Neural progenitor cell (in vitro differentiated cells): ENCODE results near the gene GUCY2D. TPM values are rescaled to one million over a fixed set of nuclear protein-coding genes. Genes with fewer than 3 reads are reported as not detected.

Experiments used
- DNase-seq: peaks from one replicate; pipeline ENCODE4 v3.0.0-alpha.2; 2016; ENCODE audit warnings: low spot score
- H2AFZ ChIP-seq: fragments of 200-600 bp; sonication (generic); replicated peaks from 2 replicates; pipeline ENCODE4 v1.6.1; 2016; ENCODE audit warnings: antibody characterized with exemption
- H3F3A ChIP-seq: fragments of 200-600 bp; sonication (generic); 2 replicates; pipeline ENCODE4 v1.6.1; 2016; ENCODE audit warnings: antibody characterized with exemption, low read depth
- H3K27ac ChIP-seq: fragments of 200-600 bp; sonication (generic); 2 replicates; pipeline ENCODE4 v1.5.1; 2016; ENCODE audit warnings: mild to moderate bottlenecking
- H3K27me3 ChIP-seq: fragments of 200-600 bp; sonication (generic); 2 replicates; pipeline ENCODE4 v1.6.1; 2016; ENCODE audit warnings: mild to moderate bottlenecking, moderate library complexity
- H3K36me3 ChIP-seq: fragments of 200-600 bp; sonication (generic); 2 replicates; pipeline ENCODE4 v1.5.1; 2016
- H3K4me1 ChIP-seq: fragments of 200-600 bp; sonication (generic); 2 replicates; pipeline ENCODE4 v1.6.1; 2016; ENCODE audit warnings: mixed run types
- H3K4me2 ChIP-seq: fragments of 200-600 bp; sonication (generic); 2 replicates; pipeline ENCODE4 v1.6.1; 2016
- H3K4me3 ChIP-seq: fragments of 200-600 bp; sonication (generic); 2 replicates; pipeline ENCODE4 v1.5.1; 2016
- H3K79me2 ChIP-seq: fragments of 200-600 bp; sonication (generic); 2 replicates; pipeline ENCODE4 v1.6.1; 2016; ENCODE audit warnings: low read depth
- H3K9ac ChIP-seq: fragments of 200-600 bp; sonication (generic); 2 replicates; pipeline ENCODE4 v1.6.1; 2016
- H3K9me3 ChIP-seq: fragments of 200-600 bp; sonication (generic); 2 replicates; pipeline ENCODE4 v1.5.1; 2016; ENCODE audit warnings: low read depth
- H4K20me1 ChIP-seq: fragments of 200-600 bp; sonication (generic); 2 replicates; pipeline ENCODE4 v1.6.1; 2016; ENCODE audit warnings: low read depth
- H3K27ac Mint-ChIP-seq: 3 replicates; pipeline ENCODE4 v1.8.0; 2021; ENCODE audit warnings: mixed read lengths
- H3K27me3 Mint-ChIP-seq: 2 replicates; pipeline ENCODE4 v1.8.0; 2022; ENCODE audit warnings: low read depth, mild to moderate bottlenecking, inconsistent platforms, moderate library complexity, mixed read lengths; ENCODE audit not compliant: insufficient read depth
- H3K36me3 Mint-ChIP-seq: 3 replicates; pipeline ENCODE4 v1.8.0; 2021; ENCODE audit warnings: mixed read lengths
- H3K4me1 Mint-ChIP-seq: 3 replicates; pipeline ENCODE4 v1.8.0; 2021; ENCODE audit warnings: mixed read lengths
- H3K4me3 Mint-ChIP-seq: 3 replicates; pipeline ENCODE4 v1.8.0; 2021; ENCODE audit warnings: mild to moderate bottlenecking, moderate library complexity, mixed read lengths
- H3K9me3 Mint-ChIP-seq: 3 replicates; pipeline ENCODE4 v1.8.0; 2020; ENCODE audit warnings: mixed read lengths
- EZH2 ChIP-seq: fragments of 200-600 bp; sonication (generic); IDR thresholded peaks from 2 replicates; pipeline ENCODE4 v1.6.1; 2017; ENCODE audit warnings: antibody characterized with exemption, mild to moderate bottlenecking, moderate library complexity
- EZH2phosphoT487 ChIP-seq: fragments of 200-600 bp; sonication (generic); IDR thresholded peaks from 2 replicates; pipeline ENCODE4 v1.6.1; 2017; ENCODE audit warnings: antibody characterized with exemption
- total RNA-seq: library from RNA; depleted of rRNA; stranded (reverse); fragments of >200 nt; gene quantifications from 2 replicates; pipeline ENCODE4 v1.2.3, GENCODE V29; 2015; ENCODE audit warnings: low replicate concordance
- TF ChIP-seq, protein P1 (sequence below): fragments of 200-600 bp; sonication (generic); IDR thresholded peaks from 2 replicates; pipeline ENCODE4 v1.5.1; 2017; ENCODE audit warnings: antibody characterized with exemption, mild to moderate bottlenecking

Gene GUCY2D
- total RNA-seq, 1 donor from 2014 or later, result not detected

DNA sequence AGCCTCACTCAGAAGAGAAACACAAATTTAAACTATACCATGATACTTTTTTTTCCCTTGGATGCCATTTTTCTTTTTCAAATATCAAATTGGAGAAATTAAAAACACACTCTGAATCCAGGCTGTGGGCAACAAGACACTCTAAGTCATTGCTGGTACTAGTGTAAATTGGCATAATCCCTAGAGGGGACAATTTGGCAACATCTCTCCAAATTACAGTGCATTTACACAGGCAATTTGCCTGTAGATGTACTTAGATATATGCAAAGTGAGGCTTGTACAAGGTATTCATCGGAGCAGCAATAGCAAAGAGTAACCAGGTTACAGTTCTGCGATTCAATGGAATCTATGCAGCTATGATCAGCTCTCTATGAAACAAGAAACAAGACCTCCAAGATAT is 6.7 kb upstream of the GUCY2D start:
- no peak overlapping the region for H2AFZ ChIP-seq
- no peaks in the 10 kb centered on the region for H3K9me3 ChIP-seq
- Mint-ChIP-seq H3K4me3 (no peak overlapping the region), H3K4me1 (no peaks in the 10 kb centered on the region), H3K27ac (no peak overlapping the region), H3K36me3 (no peaks in the 10 kb centered on the region), H3K9me3 (peaks cover 4% of the 10 kb centered on the region), H3K27me3 (peaks cover 16% of the 10 kb centered on the region)
- TF ChIP-seq EZH2phosphoT487, result no peak
- no peak overlapping the region for H3K4me2 ChIP-seq
- no peak overlapping the region for H3K9ac ChIP-seq
- H3K4me3 ChIP-seq, result no peak overlapping the region
- no peaks in the 10 kb centered on the region for H3K36me3 ChIP-seq
- H4K20me1 ChIP-seq, result no peaks in the 10 kb centered on the region
- no peaks in the 10 kb centered on the region for H3K4me1 ChIP-seq
- H3K79me2 ChIP-seq, result no peaks in the 10 kb centered on the region
- H3F3A ChIP-seq, result no peaks in the 10 kb centered on the region
- no peak overlapping the region for H3K27ac ChIP-seq
- DNase-seq, result no peak
- peaks cover 19% of the 10 kb centered on the region for H3K27me3 ChIP-seq

DNA sequence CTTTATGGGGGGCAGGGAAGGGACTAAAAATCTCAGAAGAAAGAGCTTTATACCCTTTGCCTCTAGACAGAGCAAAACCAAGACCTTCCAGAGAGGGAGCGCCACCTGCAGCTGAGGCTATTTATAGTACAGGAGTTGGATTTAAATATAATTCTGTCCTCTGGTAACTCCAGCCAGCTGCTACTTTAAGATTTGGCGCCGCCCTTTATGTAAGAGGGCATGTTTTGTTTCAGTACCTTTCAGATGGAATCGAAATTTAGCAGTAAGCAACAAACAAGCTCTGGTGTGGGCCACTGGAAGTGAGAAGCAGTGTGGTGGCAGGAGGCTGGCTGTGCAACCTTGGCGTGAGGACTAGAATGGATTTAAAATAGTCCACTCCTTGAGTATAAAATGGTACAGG is 5.2 kb upstream of the GUCY2D start:
- Histone ChIP-seq H3K79me2 (no peaks in the 10 kb centered on the region), H3K4me1 (peaks cover 4% of the 10 kb centered on the region), H3K9me3 (no peaks in the 10 kb centered on the region), H3K4me2 (no peak overlapping the region), H3K27me3 (peaks cover 28% of the 10 kb centered on the region), H2AFZ (no peak overlapping the region), H3K9ac (no peak overlapping the region), H3K4me3 (no peak overlapping the region), H3K36me3 (no peaks in the 10 kb centered on the region), H3K27ac (no peak overlapping the region), H4K20me1 (no peaks in the 10 kb centered on the region), H3F3A (peaks cover 5% of the 10 kb centered on the region)
- H3K4me1 Mint-ChIP-seq, result peaks cover 4% of the 10 kb centered on the region
- H3K27me3 Mint-ChIP-seq, result peaks cover 23% of the 10 kb centered on the region
- H3K4me3 Mint-ChIP-seq, result no peak overlapping the region
- peaks cover 5% of the 10 kb centered on the region for H3K9me3 Mint-ChIP-seq
- TF ChIP-seq, protein P1, sequence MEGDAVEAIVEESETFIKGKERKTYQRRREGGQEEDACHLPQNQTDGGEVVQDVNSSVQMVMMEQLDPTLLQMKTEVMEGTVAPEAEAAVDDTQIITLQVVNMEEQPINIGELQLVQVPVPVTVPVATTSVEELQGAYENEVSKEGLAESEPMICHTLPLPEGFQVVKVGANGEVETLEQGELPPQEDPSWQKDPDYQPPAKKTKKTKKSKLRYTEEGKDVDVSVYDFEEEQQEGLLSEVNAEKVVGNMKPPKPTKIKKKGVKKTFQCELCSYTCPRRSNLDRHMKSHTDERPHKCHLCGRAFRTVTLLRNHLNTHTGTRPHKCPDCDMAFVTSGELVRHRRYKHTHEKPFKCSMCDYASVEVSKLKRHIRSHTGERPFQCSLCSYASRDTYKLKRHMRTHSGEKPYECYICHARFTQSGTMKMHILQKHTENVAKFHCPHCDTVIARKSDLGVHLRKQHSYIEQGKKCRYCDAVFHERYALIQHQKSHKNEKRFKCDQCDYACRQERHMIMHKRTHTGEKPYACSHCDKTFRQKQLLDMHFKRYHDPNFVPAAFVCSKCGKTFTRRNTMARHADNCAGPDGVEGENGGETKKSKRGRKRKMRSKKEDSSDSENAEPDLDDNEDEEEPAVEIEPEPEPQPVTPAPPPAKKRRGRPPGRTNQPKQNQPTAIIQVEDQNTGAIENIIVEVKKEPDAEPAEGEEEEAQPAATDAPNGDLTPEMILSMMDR, result peak; percentile 62
- TF ChIP-seq EZH2, result no peak
- peak; percentile 62 for DNase-seq
- H3K27ac Mint-ChIP-seq, result no peak overlapping the region
- no peaks in the 10 kb centered on the region for H3K36me3 Mint-ChIP-seq

DNA sequence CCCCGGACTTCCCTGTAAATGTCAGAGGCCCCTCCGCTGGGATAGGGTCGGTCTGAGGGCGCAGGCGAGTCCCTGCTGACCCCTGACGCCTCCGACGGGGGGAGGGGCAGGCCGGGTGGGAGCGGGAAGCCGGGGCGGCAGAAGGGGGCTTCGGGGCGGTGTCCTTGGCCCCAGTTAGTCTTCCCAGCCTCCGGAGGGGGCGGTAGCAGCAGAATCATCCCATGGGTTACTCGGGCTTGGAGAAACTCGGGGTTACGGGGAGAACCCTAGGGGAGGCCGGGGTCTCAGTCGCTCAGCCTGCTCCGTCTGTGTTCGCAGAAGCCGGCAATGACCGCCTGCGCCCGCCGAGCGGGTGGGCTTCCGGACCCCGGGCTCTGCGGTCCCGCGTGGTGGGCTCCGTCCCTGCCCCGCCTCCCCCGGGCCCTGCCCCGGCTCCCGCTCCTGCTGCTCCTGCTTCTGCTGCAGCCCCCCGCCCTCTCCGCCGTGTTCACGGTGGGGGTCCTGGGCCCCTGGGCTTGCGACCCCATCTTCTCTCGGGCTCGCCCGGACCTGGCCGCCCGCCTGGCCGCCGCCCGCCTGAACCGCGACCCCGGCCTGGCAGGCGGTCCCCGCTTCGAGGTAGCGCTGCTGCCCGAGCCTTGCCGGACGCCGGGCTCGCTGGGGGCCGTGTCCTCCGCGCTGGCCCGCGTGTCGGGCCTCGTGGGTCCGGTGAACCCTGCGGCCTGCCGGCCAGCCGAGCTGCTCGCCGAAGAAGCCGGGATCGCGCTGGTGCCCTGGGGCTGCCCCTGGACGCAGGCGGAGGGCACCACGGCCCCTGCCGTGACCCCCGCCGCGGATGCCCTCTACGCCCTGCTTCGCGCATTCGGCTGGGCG is 542 bp downstream of the GUCY2D start:
- Mint-ChIP-seq H3K36me3 (no peaks in the 10 kb centered on the region), H3K9me3 (peaks cover 5% of the 10 kb centered on the region), H3K27ac (no peak overlapping the region), H3K4me1 (peaks cover 5% of the 10 kb centered on the region), H3K4me3 (peak overlapping the region; percentile 61), H3K27me3 (peaks cover 49% of the 10 kb centered on the region)
- H3F3A ChIP-seq, result peaks cover 16% of the 10 kb centered on the region
- H3K9ac ChIP-seq, result no peak overlapping the region
- no peaks in the 10 kb centered on the region for H3K79me2 ChIP-seq
- peak overlapping the region; percentile 61 for H2AFZ ChIP-seq
- peak; percentile 47 for DNase-seq
- TF ChIP-seq EZH2 (peak; percentile 83), EZH2phosphoT487 (peak; percentile 61)
- TF ChIP-seq, protein P1, result peak; percentile 16
- no peaks in the 10 kb centered on the region for H3K36me3 ChIP-seq
- no peak overlapping the region for H3K27ac ChIP-seq
- H3K27me3 ChIP-seq, result peaks cover 67% of the 10 kb centered on the region
- H3K4me2 ChIP-seq, result peak overlapping the region; percentile 71
- no peaks in the 10 kb centered on the region for H4K20me1 ChIP-seq
- peak overlapping the region; percentile 42 for H3K4me3 ChIP-seq
- peaks cover 10% of the 10 kb centered on the region for H3K4me1 ChIP-seq
- H3K9me3 ChIP-seq, result no peaks in the 10 kb centered on the region

DNA sequence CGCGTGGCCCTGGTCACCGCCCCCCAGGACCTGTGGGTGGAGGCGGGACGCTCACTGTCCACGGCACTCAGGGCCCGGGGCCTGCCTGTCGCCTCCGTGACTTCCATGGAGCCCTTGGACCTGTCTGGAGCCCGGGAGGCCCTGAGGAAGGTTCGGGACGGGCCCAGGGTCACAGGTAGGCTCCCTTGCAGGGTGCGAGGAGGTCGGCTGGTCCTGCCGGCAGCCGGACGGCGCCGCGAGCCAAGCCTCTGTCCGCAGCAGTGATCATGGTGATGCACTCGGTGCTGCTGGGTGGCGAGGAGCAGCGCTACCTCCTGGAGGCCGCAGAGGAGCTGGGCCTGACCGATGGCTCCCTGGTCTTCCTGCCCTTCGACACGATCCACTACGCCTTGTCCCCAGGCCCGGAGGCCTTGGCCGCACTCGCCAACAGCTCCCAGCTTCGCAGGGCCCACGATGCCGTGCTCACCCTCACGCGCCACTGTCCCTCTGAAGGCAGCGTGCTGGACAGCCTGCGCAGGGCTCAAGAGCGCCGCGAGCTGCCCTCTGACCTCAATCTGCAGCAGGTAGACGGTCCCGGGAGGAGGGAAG is 1.3 kb downstream of the GUCY2D start:
- peaks cover 5% of the 10 kb centered on the region for H3K9me3 Mint-ChIP-seq
- H3K79me2 ChIP-seq, result no peaks in the 10 kb centered on the region
- peaks cover 51% of the 10 kb centered on the region for H3K27me3 Mint-ChIP-seq
- H3K4me1 Mint-ChIP-seq, result peaks cover 5% of the 10 kb centered on the region
- peaks cover 16% of the 10 kb centered on the region for H3F3A ChIP-seq
- peak overlapping the region; percentile 61 for H2AFZ ChIP-seq
- H3K9ac ChIP-seq, result no peak overlapping the region
- no peak overlapping the region for H3K27ac ChIP-seq
- no peaks in the 10 kb centered on the region for H3K9me3 ChIP-seq
- TF ChIP-seq EZH2phosphoT487 (no peak), EZH2 (no peak)
- TF ChIP-seq, protein P1, result peak; percentile 5
- peak overlapping the region; percentile 42 for H3K4me3 ChIP-seq
- peaks cover 10% of the 10 kb centered on the region for H3K4me1 ChIP-seq
- H3K36me3 ChIP-seq, result no peaks in the 10 kb centered on the region
- H4K20me1 ChIP-seq, result no peaks in the 10 kb centered on the region
- H3K4me3 Mint-ChIP-seq, result peak overlapping the region; percentile 72
- no peaks in the 10 kb centered on the region for H3K36me3 Mint-ChIP-seq
- peaks cover 67% of the 10 kb centered on the region for H3K27me3 ChIP-seq
- H3K4me2 ChIP-seq, result peak overlapping the region; percentile 71
- peak; percentile 21 for DNase-seq
- no peak overlapping the region for H3K27ac Mint-ChIP-seq
